ENCODE measurements around the gene IDUA. TPM values are rescaled to one million over a fixed set of nuclear protein-coding genes. Genes with fewer than 3 reads are reported as not detected.

IDUA gene
- polyA plus RNA-seq, 2 donors, result 10.0 to 17.8 TPM

DNA sequence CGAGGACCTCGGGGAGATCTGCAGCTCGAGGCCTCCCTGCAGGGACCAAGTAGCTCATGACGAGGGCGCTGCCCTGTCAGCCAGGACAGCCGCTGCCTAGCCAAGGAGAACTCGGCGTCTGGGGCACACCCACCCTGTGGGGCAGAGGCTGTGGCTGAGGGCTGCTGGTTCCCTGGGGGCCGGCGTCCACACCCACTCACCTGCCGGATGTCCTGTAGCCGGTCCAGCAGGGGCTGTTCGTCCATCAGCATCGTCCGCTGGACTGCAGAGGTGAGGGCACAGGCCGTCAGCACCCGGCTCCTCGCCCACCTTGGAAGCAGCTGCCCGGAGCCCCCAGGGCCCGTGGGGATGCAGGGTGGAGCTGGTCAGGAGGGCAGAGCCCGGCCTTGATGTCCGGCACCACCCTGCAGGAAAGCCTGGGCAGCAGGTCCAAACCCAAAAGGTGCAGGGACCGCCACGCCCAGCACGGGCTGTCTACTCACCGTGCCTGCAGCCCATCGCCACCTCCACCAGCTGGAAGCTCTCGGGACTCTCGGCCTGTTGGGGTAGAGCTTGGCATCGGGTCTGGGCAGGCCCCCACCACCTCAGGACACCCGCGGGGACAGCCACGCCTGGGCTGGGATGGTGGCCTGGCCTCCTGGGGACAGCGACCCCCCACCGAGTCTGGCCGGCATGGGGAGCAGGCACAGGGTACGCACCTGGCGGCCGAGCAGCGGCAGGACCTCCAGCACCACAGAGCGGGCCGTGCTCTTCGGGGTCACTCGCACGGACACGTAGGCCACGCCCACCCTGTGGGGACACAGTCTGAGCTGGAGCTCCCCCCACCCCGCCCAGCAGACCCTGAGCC, 20.4 kb upstream of the IDUA start:
- Histone ChIP-seq H3K36me3 (ENCODE audit: control insufficient read depth in 2 of 2, insufficient read depth in 2 of 2, low read length in 1 of 2) (peaks cover 0 to 46% of the 10 kb centered on the region in 2 donors), H3K9me3 (ENCODE audit: control insufficient read depth in 2 of 2, insufficient read depth in 1 of 2, low read depth in 1 of 2, low read length in 1 of 2) (no peaks in the 10 kb centered on the region), H3K4me1 (ENCODE audit: control insufficient read depth in 2 of 2, insufficient read depth in 2 of 2, low read length in 1 of 2) (peaks cover 11 to 39% of the 10 kb centered on the region in 2 donors), H3K27ac (ENCODE audit: low read depth in 2 of 2, low read length in 1 of 2) (no peak overlapping the region), H3K27me3 (ENCODE audit: control insufficient read depth in 1 of 2, insufficient read depth in 2 of 2, low read length in 2 of 2) (no peaks in the 10 kb centered on the region), H3K4me3 (ENCODE audit: low read depth in 1 of 2, low read length in 2 of 2) (no peak overlapping the region)
- WGBS, 2 donors, result 87 to 88% methylated on average over 47 to 48 of the region's 48 CpGs

DNA sequence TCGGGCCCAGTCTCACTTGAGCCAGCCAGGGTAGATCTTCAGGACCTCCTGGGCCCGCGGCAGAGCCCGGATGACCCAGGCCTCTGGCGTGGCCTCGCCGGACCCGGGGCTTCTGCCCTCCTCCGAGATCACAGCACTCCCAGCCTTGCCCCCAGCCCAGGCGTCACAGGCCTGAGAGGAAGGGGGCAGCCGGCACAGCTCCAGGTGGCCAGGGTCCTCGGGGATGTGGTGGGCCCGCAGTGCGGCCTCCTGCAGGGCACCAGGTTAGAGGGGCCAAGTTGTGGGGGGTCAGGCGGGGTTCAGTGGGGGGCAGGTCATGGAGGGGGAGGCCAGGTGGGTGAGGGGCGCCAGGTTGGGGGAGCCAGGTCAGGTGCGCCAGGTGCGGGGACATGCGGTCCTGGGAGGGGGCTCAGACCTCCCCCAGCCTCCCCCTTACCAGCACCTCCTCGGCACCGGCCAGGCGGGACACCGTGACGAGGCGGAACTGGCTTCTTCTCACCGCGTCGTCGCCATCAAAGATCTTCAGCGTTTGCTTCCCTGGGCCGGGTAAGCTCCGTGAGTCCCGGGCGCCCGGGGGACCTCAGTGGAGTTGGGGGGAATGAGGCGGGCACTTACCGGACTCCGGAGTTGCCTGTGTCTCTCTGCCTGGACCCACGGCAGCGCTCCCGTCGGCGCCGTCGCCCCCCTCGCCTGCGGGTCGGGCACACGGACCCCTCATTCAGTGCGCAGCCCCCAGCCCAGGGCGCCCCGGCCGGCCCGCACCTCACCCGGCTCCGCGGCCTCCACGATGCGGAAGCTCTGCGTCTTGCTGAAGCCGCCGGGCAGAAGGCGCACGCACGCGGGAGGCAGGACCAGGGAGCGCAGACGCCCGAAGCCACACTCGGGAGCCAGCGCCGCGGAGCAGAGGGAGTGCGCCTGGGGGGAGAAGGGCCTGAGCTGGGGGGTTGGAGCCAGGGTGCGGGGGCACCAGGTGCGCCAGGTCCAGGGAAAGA, 19.4 kb upstream of the IDUA start:
- H3K4me3 ChIP-seq (ENCODE audit: low read depth in 1 of 2, low read length in 2 of 2), result no peak overlapping the region

GRCh38 chr4:968221-968620, 18.6 kb upstream of the IDUA start:
- no peaks in the 10 kb centered on the region for H3K27me3 ChIP-seq (ENCODE audit: control insufficient read depth in 1 of 2, insufficient read depth in 2 of 2, low read length in 2 of 2)
- H3K4me3 ChIP-seq (ENCODE audit: low read depth in 1 of 2, low read length in 2 of 2), result no peak overlapping the region
- H3K4me1 ChIP-seq (ENCODE audit: control insufficient read depth in 2 of 2, insufficient read depth in 2 of 2, low read length in 1 of 2), result peaks cover 14 to 35% of the 10 kb centered on the region in 2 donors
- no peaks in the 10 kb centered on the region for H3K9me3 ChIP-seq (ENCODE audit: control insufficient read depth in 2 of 2, insufficient read depth in 1 of 2, low read depth in 1 of 2, low read length in 1 of 2)
- WGBS, 2 donors, result 54 to 56% methylated on average over 22 to 24 of the region's 24 CpGs
- H3K27ac ChIP-seq (ENCODE audit: low read depth in 2 of 2, low read length in 1 of 2), result no peak overlapping the region
- H3K36me3 ChIP-seq (ENCODE audit: control insufficient read depth in 2 of 2, insufficient read depth in 2 of 2, low read length in 1 of 2), result peaks cover 0 to 38% of the 10 kb centered on the region in 2 donors

More for the DNA sequence above, 19.4 kb upstream of the IDUA start:
- H3K9me3 ChIP-seq (ENCODE audit: control insufficient read depth in 2 of 2, insufficient read depth in 1 of 2, low read depth in 1 of 2, low read length in 1 of 2), result no peaks in the 10 kb centered on the region
- H3K27me3 ChIP-seq (ENCODE audit: control insufficient read depth in 1 of 2, insufficient read depth in 2 of 2, low read length in 2 of 2), result no peaks in the 10 kb centered on the region
- peaks cover 14 to 40% of the 10 kb centered on the region in 2 donors for H3K4me1 ChIP-seq (ENCODE audit: control insufficient read depth in 2 of 2, insufficient read depth in 2 of 2, low read length in 1 of 2)
- WGBS, 2 donors, result 59% methylated on average over 63 to 76 of the region's 76 CpGs
- peaks cover 0 to 42% of the 10 kb centered on the region in 2 donors for H3K36me3 ChIP-seq (ENCODE audit: control insufficient read depth in 2 of 2, insufficient read depth in 2 of 2, low read length in 1 of 2)
- H3K27ac ChIP-seq (ENCODE audit: low read depth in 2 of 2, low read length in 1 of 2), result no peak overlapping the region

DNA sequence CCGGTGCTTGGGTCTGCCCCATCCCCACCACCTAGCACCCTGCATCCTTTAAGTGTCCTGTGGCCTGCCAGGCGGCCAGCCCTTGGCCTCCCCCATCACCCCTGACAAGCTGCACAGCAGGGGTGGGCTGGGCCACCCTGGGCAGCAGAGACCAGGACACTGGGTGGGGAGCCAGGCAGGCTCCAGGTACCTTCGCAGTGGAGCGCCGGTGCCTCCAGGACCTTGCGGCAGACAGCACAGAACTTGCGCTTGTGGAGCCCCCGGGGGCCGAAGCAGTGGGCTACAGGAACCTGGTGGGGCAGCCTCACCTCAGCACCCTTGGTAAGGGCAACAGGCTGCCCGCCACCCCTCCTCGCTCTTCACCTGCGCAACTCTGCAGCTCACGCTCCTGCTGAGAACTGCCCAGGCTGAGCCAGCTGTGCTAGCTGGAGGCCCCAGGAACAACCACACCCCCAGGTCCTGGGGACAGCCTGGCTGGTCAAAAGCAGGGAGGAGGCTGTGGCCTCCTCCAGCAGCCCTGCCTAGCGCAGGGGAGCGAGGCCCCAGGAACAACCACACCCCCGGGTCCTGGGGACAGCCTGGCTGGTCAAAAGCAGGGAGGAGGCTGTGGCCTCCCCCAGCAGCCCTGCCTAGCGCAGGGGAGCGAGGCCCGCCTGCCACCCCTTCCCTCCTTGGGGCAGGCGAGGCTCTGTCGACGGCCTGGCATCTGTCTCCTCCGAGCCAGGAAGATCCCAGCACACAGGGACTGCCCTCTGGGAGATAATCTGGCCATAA, 18.0 kb upstream of the IDUA start:
- H3K9me3 ChIP-seq (ENCODE audit: control insufficient read depth in 2 of 2, insufficient read depth in 1 of 2, low read depth in 1 of 2, low read length in 1 of 2), result no peaks in the 10 kb centered on the region
- peaks cover 11 to 29% of the 10 kb centered on the region in 2 donors for H3K4me1 ChIP-seq (ENCODE audit: control insufficient read depth in 2 of 2, insufficient read depth in 2 of 2, low read length in 1 of 2)
- no peak overlapping the region for H3K4me3 ChIP-seq (ENCODE audit: low read depth in 1 of 2, low read length in 2 of 2)
- WGBS, 2 donors, result 86 to 90% methylated on average over 23 of the region's 23 CpGs
- no peaks in the 10 kb centered on the region for H3K27me3 ChIP-seq (ENCODE audit: control insufficient read depth in 1 of 2, insufficient read depth in 2 of 2, low read length in 2 of 2)
- H3K36me3 ChIP-seq (ENCODE audit: control insufficient read depth in 2 of 2, insufficient read depth in 2 of 2, low read length in 1 of 2), result peaks cover 0 to 36% of the 10 kb centered on the region in 2 donors
- no peak overlapping the region for H3K27ac ChIP-seq (ENCODE audit: low read depth in 2 of 2, low read length in 1 of 2)

DNA sequence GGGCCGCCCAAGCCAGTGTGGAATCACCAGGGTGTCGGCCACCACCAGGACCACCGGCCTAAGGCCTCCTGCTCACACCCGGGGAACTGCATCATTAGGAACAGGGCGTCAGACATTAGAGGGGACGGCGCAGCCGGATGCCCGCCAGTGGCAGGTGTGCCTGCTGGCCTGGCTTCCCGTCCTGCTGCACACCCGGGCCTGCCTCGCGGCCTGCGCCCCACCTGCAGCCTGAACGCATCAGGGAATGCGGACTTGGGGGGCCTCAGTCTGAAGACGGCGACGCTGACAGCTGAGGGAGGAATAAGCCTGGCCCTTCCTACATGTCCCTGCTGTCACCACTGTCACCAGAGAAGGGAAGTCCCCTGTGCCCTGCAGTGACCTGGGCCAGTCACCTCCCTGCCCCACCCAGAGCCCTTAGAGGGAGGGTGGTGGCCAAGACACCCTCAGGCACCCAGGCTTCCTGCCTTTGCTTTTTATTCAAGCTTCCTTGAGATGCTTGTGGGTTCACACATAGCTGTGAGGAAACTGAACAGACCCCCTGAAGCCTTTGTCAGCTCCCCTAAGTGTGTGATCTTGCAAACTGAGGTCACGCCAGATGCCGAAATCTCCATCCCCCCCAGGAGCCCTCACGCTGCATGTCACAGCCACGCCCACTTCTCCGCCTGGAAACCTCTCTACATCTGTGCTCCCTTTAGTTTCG, 16.6 kb upstream of the IDUA start:
- Histone ChIP-seq H3K27me3 (ENCODE audit: control insufficient read depth in 1 of 2, insufficient read depth in 2 of 2, low read length in 2 of 2) (no peaks in the 10 kb centered on the region), H3K27ac (ENCODE audit: low read depth in 2 of 2, low read length in 1 of 2) (no peak overlapping the region), H3K4me1 (ENCODE audit: control insufficient read depth in 2 of 2, insufficient read depth in 2 of 2, low read length in 1 of 2) (peaks cover 11 to 29% of the 10 kb centered on the region in 2 donors)

GRCh38 chr4:970854-971520, 15.9 kb upstream of the IDUA start:
- Histone ChIP-seq H3K4me3 (ENCODE audit: low read depth in 1 of 2, low read length in 2 of 2) (no peak overlapping the region), H3K9me3 (ENCODE audit: control insufficient read depth in 2 of 2, insufficient read depth in 1 of 2, low read depth in 1 of 2, low read length in 1 of 2) (no peaks in the 10 kb centered on the region), H3K36me3 (ENCODE audit: control insufficient read depth in 2 of 2, insufficient read depth in 2 of 2, low read length in 1 of 2) (peaks cover 0 to 16% of the 10 kb centered on the region in 2 donors), H3K27me3 (ENCODE audit: control insufficient read depth in 1 of 2, insufficient read depth in 2 of 2, low read length in 2 of 2) (no peaks in the 10 kb centered on the region), H3K4me1 (ENCODE audit: control insufficient read depth in 2 of 2, insufficient read depth in 2 of 2, low read length in 1 of 2) (peaks cover 11 to 29% of the 10 kb centered on the region in 2 donors), H3K27ac (ENCODE audit: low read depth in 2 of 2, low read length in 1 of 2) (no peak overlapping the region)
- WGBS, 2 donors, result 70 to 71% methylated on average over 17 of the region's 17 CpGs

More for the DNA sequence above, 16.6 kb upstream of the IDUA start:
- 92 to 93% methylated on average over 25 of the region's 25 CpGs for WGBS, 2 donors
- Histone ChIP-seq H3K36me3 (ENCODE audit: control insufficient read depth in 2 of 2, insufficient read depth in 2 of 2, low read length in 1 of 2) (peaks cover 0 to 24% of the 10 kb centered on the region in 2 donors), H3K4me3 (ENCODE audit: low read depth in 1 of 2, low read length in 2 of 2) (no peak overlapping the region), H3K9me3 (ENCODE audit: control insufficient read depth in 2 of 2, insufficient read depth in 1 of 2, low read depth in 1 of 2, low read length in 1 of 2) (no peaks in the 10 kb centered on the region)

DNA sequence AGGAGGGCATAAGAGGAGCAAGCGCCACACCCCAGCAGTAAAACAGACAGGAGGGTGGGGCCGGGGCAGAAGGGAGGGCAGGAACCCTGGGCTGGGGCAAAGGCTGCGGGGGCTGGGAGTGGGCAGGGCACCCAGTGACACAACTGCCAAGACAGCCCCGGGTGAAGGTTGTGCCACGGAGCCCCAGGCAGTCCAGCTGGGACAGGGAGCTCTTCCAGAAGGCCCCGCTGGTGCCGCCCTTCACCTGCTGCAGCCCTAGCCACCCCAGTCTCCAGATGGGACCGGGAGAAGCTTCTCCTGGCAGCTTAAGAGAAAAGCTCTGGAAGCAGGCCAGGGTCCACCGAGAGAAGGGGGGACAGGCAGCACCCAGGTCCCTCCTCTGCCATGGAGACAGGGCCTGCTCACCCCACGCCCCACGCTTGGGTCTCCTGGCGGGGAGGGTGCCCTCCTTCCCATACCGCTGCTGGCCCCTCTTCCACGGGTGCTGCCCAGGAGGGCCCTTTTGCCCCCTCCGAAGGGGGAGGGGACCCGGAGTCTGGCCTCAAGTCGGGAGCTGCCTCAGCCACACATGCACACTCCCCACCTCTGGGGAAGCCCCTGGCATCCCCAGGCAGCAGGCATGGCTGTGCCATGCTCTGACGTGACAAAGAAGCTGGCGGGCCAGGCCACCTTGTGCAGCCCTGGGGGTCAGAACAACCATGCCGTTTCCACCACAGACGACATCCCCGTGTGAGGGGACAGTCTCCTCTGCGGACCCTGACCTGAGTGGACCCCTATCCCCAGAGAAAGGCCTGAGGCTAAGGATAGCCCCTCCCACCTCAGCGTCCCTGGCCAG, 15.0 kb upstream of the IDUA start:
- 38 to 41% methylated on average over 23 to 24 of the region's 24 CpGs for WGBS, 2 donors
- Histone ChIP-seq H3K36me3 (ENCODE audit: control insufficient read depth in 2 of 2, insufficient read depth in 2 of 2, low read length in 1 of 2) (peaks cover 0 to 7% of the 10 kb centered on the region in 2 donors), H3K4me3 (ENCODE audit: low read depth in 1 of 2, low read length in 2 of 2) (peak overlapping the region; percentile 60 to 83), H3K4me1 (ENCODE audit: control insufficient read depth in 2 of 2, insufficient read depth in 2 of 2, low read length in 1 of 2) (peaks cover 11 to 29% of the 10 kb centered on the region in 2 donors), H3K27me3 (ENCODE audit: control insufficient read depth in 1 of 2, insufficient read depth in 2 of 2, low read length in 2 of 2) (no peaks in the 10 kb centered on the region), H3K27ac (ENCODE audit: low read depth in 2 of 2, low read length in 1 of 2) (no peak overlapping the region), H3K9me3 (ENCODE audit: control insufficient read depth in 2 of 2, insufficient read depth in 1 of 2, low read depth in 1 of 2, low read length in 1 of 2) (no peaks in the 10 kb centered on the region)
